Panc1 (cell line): ENCODE results near the gene FBXL17. TPM values are rescaled to one million over a fixed set of nuclear protein-coding genes. Genes with fewer than 3 reads are reported as not detected.

Source experiments
- ATAC-seq: fragments of 200-7000 bp; cut with Tn5 transposase; 2 replicates; pipeline ENCODE4 v1.9.1; 2020; ENCODE audit warnings: mild to moderate bottlenecking, moderate library complexity
- BruUV-seq: library from RNA; stranded (reverse); fragments of 400-500 nt; replicated peaks from 2 replicates; lab custom pipeline; 2021; lab: Mats Ljungman, UMichigan
- CTCF ChIA-PET: fragments of 300-600 bp; sonication (Branson Sonifier 250); formaldehyde crosslinking; loops from one replicate; lab custom pipeline; 2022; ENCODE audit warnings: antibody characterized with exemption; lab: Charles Lee
- POLR2A ChIA-PET: fragments of 300-600 bp; sonication (Branson Sonifier 250); formaldehyde crosslinking; loops from one replicate; lab custom pipeline; 2022; ENCODE audit warnings: antibody characterized with exemption; lab: Charles Lee
- DNase-seq: peaks from one replicate; pipeline ENCODE4 v3.0.0-alpha.2; 2010; ENCODE audit warnings: low read depth, low spot score
- H3K27ac ChIP-seq: 2 replicates; pipeline ENCODE4 v1.5.1; 2011; ENCODE audit warnings: mild to moderate bottlenecking, low read length, inconsistent platforms
- H3K27me3 ChIP-seq: fragments of 200-500 bp; sonication (Bioruptor generic); 2 replicates; pipeline ENCODE4 v1.6.0; 2014; ENCODE audit warnings: low read length, inconsistent platforms; ENCODE audit not compliant: control insufficient read depth, insufficient read depth
- H3K36me3 ChIP-seq: fragments of 200-500 bp; sonication (Bioruptor generic); 2 replicates; pipeline ENCODE4 v1.5.1; 2014; ENCODE audit warnings: inconsistent platforms, mild to moderate bottlenecking, low read length, moderate library complexity; ENCODE audit not compliant: control insufficient read depth, insufficient read depth
- H3K4me1 ChIP-seq: 2 replicates; pipeline ENCODE4 v1.5.1; 2011; ENCODE audit warnings: inconsistent platforms, mild to moderate bottlenecking, low read length, moderate library complexity; ENCODE audit not compliant: control insufficient read depth, insufficient read depth
- H3K4me3 ChIP-seq, 2 experiments: 2 replicates each; pipeline ENCODE4 v1.5.1; 2011 to 2012; ENCODE audit warnings: low read depth in 2 of 2, low read length in 2 of 2, mild to moderate bottlenecking in 2 of 2, inconsistent platforms in 1 of 2, moderate library complexity in 1 of 2
- H3K9me3 ChIP-seq: fragments of 200-500 bp; sonication (Bioruptor generic); 2 replicates; pipeline ENCODE4 v1.5.1; 2014; ENCODE audit warnings: low read depth, mild to moderate bottlenecking, inconsistent platforms, low read length, moderate library complexity; ENCODE audit not compliant: control insufficient read depth, insufficient read depth
- POLR2AphosphoS5 ChIP-seq: IDR thresholded peaks from 2 replicates; pipeline ENCODE4 v1.6.1; 2012; ENCODE audit warnings: mild to moderate bottlenecking, low read depth, low read length, moderate library complexity
- SIN3A ChIP-seq: IDR thresholded peaks from 2 replicates; pipeline ENCODE4 v1.6.1; 2012; ENCODE audit warnings: low read depth, mild to moderate bottlenecking, low read length, moderate library complexity, borderline replicate concordance; ENCODE audit not compliant: insufficient read depth
- TCF7L2 ChIP-seq: IDR thresholded peaks from 2 replicates; pipeline ENCODE4 v1.6.1; 2011; ENCODE audit warnings: mild to moderate bottlenecking, low read depth, low read length, inconsistent platforms
- in situ Hi-C: cut with HindIII; loops from 2 replicates; pipeline ENCODE4 v1.10.0; 2016; ENCODE audit warnings: low sequenced_read_pairs, low pct_unique_long_range_greater_than_20kb
- intact Hi-C: fragments of 100-400 bp; cut with micrococcal nuclease; formaldehyde crosslinking; loops from one replicate; pipeline ENCODE4 v1.10.0; 2022; ENCODE audit not compliant: unreplicated experiment
- total RNA-seq: library from RNA; stranded (reverse); gene quantifications from one replicate; pipeline ENCODE4 v1.2.1, GENCODE V29; 2021; ENCODE audit not compliant: unreplicated experiment
- TF ChIP-seq, protein P1 (sequence below), 2 experiments: IDR thresholded peaks; 2 replicates each; pipeline ENCODE4 v1.6.1; 2011 to 2012; ENCODE audit warnings: low read depth in 2 of 2, control low read depth in 1 of 2, low read length in 1 of 2, mild to moderate bottlenecking in 1 of 2, moderate library complexity in 1 of 2; ENCODE audit not compliant: insufficient read depth in 1 of 2
- TF ChIP-seq, protein P2 (sequence below): fragments of 450-650 bp; IDR thresholded peaks from 2 replicates; pipeline ENCODE4 v1.5.1; 2017; ENCODE audit warnings: mild to moderate bottlenecking

FBXL17 gene
- total RNA-seq, 1 experiment from 2014 or later = 17.4 TPM

DNA sequence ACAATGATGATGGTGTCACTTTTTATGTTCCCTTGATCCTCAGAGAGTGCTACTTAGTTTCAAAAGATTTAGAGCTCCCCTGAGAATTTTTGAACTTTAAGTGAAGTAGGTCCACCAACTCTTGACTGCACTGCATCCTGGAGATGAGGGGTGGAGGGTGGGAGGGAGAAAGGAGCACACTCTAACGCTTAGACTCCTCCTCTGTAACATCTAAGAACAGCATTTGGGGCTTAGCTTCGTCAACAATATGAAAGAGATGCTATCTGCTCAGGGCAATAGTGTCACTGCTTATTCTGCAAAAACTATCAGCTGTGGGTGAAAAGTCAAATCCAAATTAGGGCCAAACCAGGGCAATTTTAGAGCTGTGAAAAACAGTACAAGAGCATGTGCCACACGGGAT, 468.4 kb downstream of the FBXL17 start:
- H3K27me3 ChIP-seq = no peaks in the 10 kb centered on the region
- CTCF ChIA-PET = no interaction called here
- no peaks in the 10 kb centered on the region for H3K9me3 ChIP-seq
- POLR2A ChIA-PET = no interaction called here
- no peaks in the 10 kb centered on the region for H3K4me1 ChIP-seq
- ATAC-seq (no peak), DNase-seq (no peak)
- H3K36me3 ChIP-seq = no peaks in the 10 kb centered on the region
- intact Hi-C loops = no loop called here
- BruUV-seq = no TSS peak
- no peak overlapping the region for H3K27ac ChIP-seq
- H3K4me3 ChIP-seq = no peak overlapping the region
- TF ChIP-seq, protein P1, sequence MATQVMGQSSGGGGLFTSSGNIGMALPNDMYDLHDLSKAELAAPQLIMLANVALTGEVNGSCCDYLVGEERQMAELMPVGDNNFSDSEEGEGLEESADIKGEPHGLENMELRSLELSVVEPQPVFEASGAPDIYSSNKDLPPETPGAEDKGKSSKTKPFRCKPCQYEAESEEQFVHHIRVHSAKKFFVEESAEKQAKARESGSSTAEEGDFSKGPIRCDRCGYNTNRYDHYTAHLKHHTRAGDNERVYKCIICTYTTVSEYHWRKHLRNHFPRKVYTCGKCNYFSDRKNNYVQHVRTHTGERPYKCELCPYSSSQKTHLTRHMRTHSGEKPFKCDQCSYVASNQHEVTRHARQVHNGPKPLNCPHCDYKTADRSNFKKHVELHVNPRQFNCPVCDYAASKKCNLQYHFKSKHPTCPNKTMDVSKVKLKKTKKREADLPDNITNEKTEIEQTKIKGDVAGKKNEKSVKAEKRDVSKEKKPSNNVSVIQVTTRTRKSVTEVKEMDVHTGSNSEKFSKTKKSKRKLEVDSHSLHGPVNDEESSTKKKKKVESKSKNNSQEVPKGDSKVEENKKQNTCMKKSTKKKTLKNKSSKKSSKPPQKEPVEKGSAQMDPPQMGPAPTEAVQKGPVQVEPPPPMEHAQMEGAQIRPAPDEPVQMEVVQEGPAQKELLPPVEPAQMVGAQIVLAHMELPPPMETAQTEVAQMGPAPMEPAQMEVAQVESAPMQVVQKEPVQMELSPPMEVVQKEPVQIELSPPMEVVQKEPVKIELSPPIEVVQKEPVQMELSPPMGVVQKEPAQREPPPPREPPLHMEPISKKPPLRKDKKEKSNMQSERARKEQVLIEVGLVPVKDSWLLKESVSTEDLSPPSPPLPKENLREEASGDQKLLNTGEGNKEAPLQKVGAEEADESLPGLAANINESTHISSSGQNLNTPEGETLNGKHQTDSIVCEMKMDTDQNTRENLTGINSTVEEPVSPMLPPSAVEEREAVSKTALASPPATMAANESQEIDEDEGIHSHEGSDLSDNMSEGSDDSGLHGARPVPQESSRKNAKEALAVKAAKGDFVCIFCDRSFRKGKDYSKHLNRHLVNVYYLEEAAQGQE (IDR thresholded peaks at IDR 0.05; ENCODE audit: insufficient read depth in 1 of 2, low read depth in 2 of 2, low read length in 1 of 2) = no peak
- TF ChIP-seq SIN3A (no peak), TCF7L2 (no peak), POLR2AphosphoS5 (no peak)
- TF ChIP-seq, protein P2, sequence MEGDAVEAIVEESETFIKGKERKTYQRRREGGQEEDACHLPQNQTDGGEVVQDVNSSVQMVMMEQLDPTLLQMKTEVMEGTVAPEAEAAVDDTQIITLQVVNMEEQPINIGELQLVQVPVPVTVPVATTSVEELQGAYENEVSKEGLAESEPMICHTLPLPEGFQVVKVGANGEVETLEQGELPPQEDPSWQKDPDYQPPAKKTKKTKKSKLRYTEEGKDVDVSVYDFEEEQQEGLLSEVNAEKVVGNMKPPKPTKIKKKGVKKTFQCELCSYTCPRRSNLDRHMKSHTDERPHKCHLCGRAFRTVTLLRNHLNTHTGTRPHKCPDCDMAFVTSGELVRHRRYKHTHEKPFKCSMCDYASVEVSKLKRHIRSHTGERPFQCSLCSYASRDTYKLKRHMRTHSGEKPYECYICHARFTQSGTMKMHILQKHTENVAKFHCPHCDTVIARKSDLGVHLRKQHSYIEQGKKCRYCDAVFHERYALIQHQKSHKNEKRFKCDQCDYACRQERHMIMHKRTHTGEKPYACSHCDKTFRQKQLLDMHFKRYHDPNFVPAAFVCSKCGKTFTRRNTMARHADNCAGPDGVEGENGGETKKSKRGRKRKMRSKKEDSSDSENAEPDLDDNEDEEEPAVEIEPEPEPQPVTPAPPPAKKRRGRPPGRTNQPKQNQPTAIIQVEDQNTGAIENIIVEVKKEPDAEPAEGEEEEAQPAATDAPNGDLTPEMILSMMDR = no peak
- in situ Hi-C loops = no loop called here

DNA sequence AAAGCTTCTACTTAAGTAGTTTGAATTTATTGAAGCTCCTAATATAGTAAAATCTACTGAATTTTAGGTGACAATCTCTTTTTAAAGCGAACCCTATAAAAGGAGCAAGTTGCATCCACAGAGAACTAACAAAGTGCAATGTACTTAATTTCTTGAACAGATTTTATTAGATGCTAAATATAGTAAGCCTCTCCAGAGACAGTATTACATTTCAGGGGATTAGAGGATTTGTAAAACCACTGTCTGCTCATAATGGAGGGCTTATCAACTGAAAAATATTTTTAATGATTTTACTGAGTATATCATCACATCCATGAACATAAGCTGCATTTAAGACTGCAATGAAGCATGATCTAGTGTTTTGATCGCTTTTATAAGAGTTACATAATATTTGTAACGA, 481.2 kb downstream of the FBXL17 start:
- DNase-seq = no peak
- intact Hi-C loops (no loop called here), in situ Hi-C loops (no loop called here)
- TF ChIP-seq, protein P1 (IDR thresholded peaks at IDR 0.05; ENCODE audit: insufficient read depth in 1 of 2, low read depth in 2 of 2, low read length in 1 of 2) = no peak
- TF ChIP-seq TCF7L2 (no peak), SIN3A (no peak), POLR2AphosphoS5 (no peak)
- TF ChIP-seq, protein P2 = no peak
- H3K4me1 ChIP-seq = no peaks in the 10 kb centered on the region
- no peak for ATAC-seq
- CTCF ChIA-PET = no interaction called here
- H3K4me3 ChIP-seq = no peak overlapping the region
- H3K36me3 ChIP-seq = no peaks in the 10 kb centered on the region
- no peaks in the 10 kb centered on the region for H3K27me3 ChIP-seq
- POLR2A ChIA-PET = no interaction called here
- no peak overlapping the region for H3K27ac ChIP-seq
- H3K9me3 ChIP-seq = no peaks in the 10 kb centered on the region
- no TSS peak for BruUV-seq
